Transverse colon (tissue), 4 donors: Measurements from ENCODE around the gene TSPAN17.

ENCODE experiments used
- CTCF ChIP-seq, 5 experiments: fragments of 200-600 bp in 3 of 5; fragments of 450-650 bp in 2 of 5; sonication (generic) in 3 of 5; IDR thresholded peaks; 1 replicate in 2 of 5; 2 replicates in 3 of 5; pipeline ENCODE4 v1.5.1; 2016 to 2017; ENCODE audit warnings: antibody characterized with exemption in 5 of 5, inconsistent platforms in 3 of 5, mild to moderate bottlenecking in 2 of 5, moderate library complexity in 1 of 5
- EP300 ChIP-seq: sonication (generic); formaldehyde crosslinking; IDR thresholded peaks from one replicate; pipeline ENCODE4 v1.6.1; 2017; ENCODE audit warnings: antibody characterized with exemption, low read depth
- POLR2A ChIP-seq: fragments of 450-650 bp; IDR thresholded peaks from one replicate; pipeline ENCODE4 v1.6.1; 2016; ENCODE audit warnings: antibody characterized with exemption, mild to moderate bottlenecking, moderate library complexity
- POLR2AphosphoS5 ChIP-seq, 3 donors: sonication (generic); formaldehyde crosslinking; IDR thresholded peaks; one replicate each; pipeline ENCODE4 v1.6.1; 2016; ENCODE audit warnings: antibody characterized with exemption in 3 of 3

DNA sequence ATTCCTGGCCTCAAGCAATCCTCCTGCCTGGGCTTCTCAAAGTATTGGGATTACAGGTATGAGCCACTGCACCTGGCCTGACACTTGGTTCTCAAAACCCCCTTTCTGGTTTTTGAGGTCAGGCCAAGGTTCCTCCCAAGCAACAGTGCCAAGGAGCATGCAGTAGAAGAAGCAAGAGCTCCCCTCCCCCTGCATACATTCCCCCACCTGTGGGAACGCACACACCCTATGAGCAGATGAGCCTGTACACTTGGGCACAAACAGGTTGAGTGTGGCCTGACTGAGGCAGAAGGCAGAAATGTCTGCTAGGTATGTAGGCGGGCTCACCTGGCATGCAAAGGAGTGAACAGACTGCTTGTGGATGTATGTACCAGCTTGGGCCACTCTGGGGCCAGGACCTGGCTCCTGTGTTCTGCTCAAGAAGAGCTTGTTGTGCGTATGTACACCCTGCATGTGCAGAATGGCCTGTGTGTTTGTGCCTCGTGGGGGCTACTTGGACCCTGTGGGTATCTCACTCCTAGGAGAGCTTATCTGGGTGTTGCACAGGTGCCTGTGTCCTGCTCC lies 39.1 kb upstream of the TSPAN17 start:
- TF ChIP-seq POLR2A (no peak), CTCF (IDR thresholded peaks at IDR 0.05) (no peak), POLR2AphosphoS5 (IDR thresholded peaks at IDR 0.05) (no peak), EP300 (no peak)
